ENCODE measurements around the gene PRKX.
"Not testable (repeated sequence)": the region's sequence is repeated elsewhere in the genome, so short reads cannot be mapped to it uniquely, and the experiment has no call there.

The PRKX gene

GRCh38 chrX:3735891-3736290 is 22.4 kb upstream of the PRKX start:
- H3K4me1 ChIP-seq (ENCODE audit: control insufficient read depth, insufficient read depth, low read length); H3K27ac ChIP-seq (ENCODE audit: extremely low read depth, low read depth, low read length); H3K36me3 ChIP-seq (ENCODE audit: control insufficient read depth in 2 of 2, insufficient read depth in 1 of 2, low read length in 2 of 2); POLR2A ChIA-PET; CTCF ChIA-PET; H3K9me3 ChIP-seq (ENCODE audit: control insufficient read depth, insufficient read depth, low read depth, low read length); H3K4me3 ChIP-seq (ENCODE audit: low read depth, low read length): not testable (repeated sequence)

DNA sequence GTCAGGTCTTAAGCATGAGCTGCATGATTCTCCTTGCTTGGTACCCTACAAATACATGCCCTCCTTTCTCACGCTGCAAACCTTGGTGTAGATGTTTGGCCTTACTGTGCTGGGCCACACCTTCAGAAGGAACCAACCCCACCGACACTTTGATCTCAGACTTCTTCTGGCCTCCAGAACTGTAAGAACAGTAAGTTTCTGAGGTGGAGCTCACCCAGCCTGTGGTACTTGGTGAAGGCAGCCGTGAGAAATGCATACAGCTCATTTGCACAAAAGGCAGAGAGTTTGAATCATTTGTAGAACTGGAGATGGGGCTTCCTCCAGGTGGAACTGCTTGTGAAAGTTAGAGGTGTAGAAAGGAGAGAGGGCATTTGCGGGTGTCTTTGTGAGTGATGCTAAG is 21.0 kb upstream of the PRKX start:
- H3K4me1 ChIP-seq (ENCODE audit: control insufficient read depth, insufficient read depth, low read length); POLR2A ChIA-PET; H3K36me3 ChIP-seq (ENCODE audit: control insufficient read depth in 2 of 2, insufficient read depth in 1 of 2, low read length in 2 of 2); H3K4me3 ChIP-seq (ENCODE audit: low read depth, low read length); H3K27ac ChIP-seq (ENCODE audit: extremely low read depth, low read depth, low read length); H3K9me3 ChIP-seq (ENCODE audit: control insufficient read depth, insufficient read depth, low read depth, low read length); CTCF ChIA-PET: not testable (repeated sequence)

DNA sequence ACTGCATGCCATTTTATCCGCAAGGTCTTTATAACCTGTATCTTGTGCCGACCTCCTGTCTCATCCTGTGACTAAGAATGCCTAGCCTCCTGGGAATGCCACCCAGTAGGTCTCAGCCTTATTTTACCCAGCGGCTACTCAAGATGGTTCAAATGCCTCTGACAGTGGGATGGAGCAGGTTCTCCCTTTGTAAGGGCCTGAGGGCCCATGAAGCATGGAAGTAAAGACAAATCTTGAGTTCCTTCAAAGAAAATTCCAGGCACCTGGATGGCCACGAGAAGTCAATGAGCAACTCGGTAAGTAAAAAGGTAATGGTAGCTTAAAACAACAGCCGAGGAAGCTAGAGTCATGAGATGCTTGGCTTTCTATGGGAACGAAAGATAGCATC is 19.6 kb upstream of the PRKX start:
- TF ChIP-seq ZNF214 (tag by site-specific recombination; IDR thresholded peaks at IDR 0.05; ENCODE audit: borderline replicate concordance) (no peak), HOXC10 (CRISPR knock-in tag; IDR thresholded peaks at IDR 0.05) (no peak), ZNF530 (tag by site-specific recombination; IDR thresholded peaks at IDR 0.05; ENCODE audit: low read depth) (no peak), ZNF16 (tag by site-specific recombination; IDR thresholded peaks at IDR 0.05; ENCODE audit: low read depth) (no peak), ZNF701 (tag by site-specific recombination; IDR thresholded peaks at IDR 0.05) (no peak), ZNF768 (tag by site-specific recombination; IDR thresholded peaks at IDR 0.05) (no peak), REST (tag by site-specific recombination; IDR thresholded peaks at IDR 0.05) (no peak), PRDM4 (tag by site-specific recombination; IDR thresholded peaks at IDR 0.05) (no peak)
- Histone ChIP-seq H3K4me1 (ENCODE audit: control insufficient read depth, insufficient read depth, low read length) (no peaks in the 10 kb centered on the region), H3K36me3 (ENCODE audit: control insufficient read depth in 2 of 2, insufficient read depth in 1 of 2, low read length in 2 of 2) (no peaks in the 10 kb centered on the region), H3K27ac (ENCODE audit: extremely low read depth, low read depth, low read length) (no peak overlapping the region), H3K4me3 (ENCODE audit: low read depth, low read length) (no peak overlapping the region), H3K9me3 (ENCODE audit: control insufficient read depth, insufficient read depth, low read depth, low read length) (no peaks in the 10 kb centered on the region)
- CTCF ChIA-PET = no interaction called here
- POLR2A ChIA-PET = no interaction called here

- CTCF ChIA-PET; H3K4me3 ChIP-seq (ENCODE audit: low read depth, low read length); H3K4me1 ChIP-seq (ENCODE audit: control insufficient read depth, insufficient read depth, low read length); H3K36me3 ChIP-seq (ENCODE audit: control insufficient read depth in 2 of 2, insufficient read depth in 1 of 2, low read length in 2 of 2); H3K9me3 ChIP-seq (ENCODE audit: control insufficient read depth, insufficient read depth, low read depth, low read length); H3K27ac ChIP-seq (ENCODE audit: extremely low read depth, low read depth, low read length); POLR2A ChIA-PET: not testable (repeated sequence)
These were observed 19.0 kb upstream of the PRKX start for GRCh38 chrX:3732326-3733042.

GRCh38 chrX:3728454-3728853 is 15.0 kb upstream of the PRKX start:
- ChIA-PET CTCF (no interaction called here), POLR2A (no interaction called here)
- H3K36me3 ChIP-seq (ENCODE audit: control insufficient read depth in 2 of 2, insufficient read depth in 1 of 2, low read length in 2 of 2) = no peaks in the 10 kb centered on the region
- no peaks in the 10 kb centered on the region for H3K4me1 ChIP-seq (ENCODE audit: control insufficient read depth, insufficient read depth, low read length)
- no peaks in the 10 kb centered on the region for H3K9me3 ChIP-seq (ENCODE audit: control insufficient read depth, insufficient read depth, low read depth, low read length)
- 0 out of 2 replicates have a peak, but pooled peaks have one; percentile 25 for TF ChIP-seq TRIM28 (IDR thresholded peaks at IDR 0.05; ENCODE audit: borderline replicate concordance, low read length)
- TF ChIP-seq ZNF391 (tag by site-specific recombination; IDR thresholded peaks at IDR 0.05; ENCODE audit: borderline replicate concordance, low read depth) = no peak
- no peak overlapping the region for H3K27ac ChIP-seq (ENCODE audit: extremely low read depth, low read depth, low read length)
- no peak overlapping the region for H3K4me3 ChIP-seq (ENCODE audit: low read depth, low read length)

DNA sequence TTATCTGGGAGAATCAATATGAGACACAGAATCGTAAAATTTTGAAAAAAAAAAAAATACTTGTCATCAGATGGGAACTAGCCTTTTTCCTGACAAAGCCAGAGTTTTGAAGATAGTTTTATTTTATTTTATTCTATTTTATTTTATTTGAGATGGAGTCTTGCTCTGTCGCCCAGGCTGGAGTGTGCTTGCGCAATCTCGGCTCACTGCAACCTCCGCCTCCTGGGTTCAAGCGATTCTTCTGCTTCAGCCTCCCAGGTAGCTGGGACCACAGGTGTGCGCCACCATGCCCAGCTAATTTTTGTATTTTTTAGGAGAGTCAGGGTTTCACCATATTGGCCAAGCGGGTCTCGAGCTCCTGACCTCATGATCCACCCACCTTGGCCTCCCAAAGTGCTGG is 10.0 kb upstream of the PRKX start:
- POLR2A ChIA-PET; CTCF ChIA-PET; H3K4me3 ChIP-seq (ENCODE audit: low read depth, low read length); H3K9me3 ChIP-seq (ENCODE audit: control insufficient read depth, insufficient read depth, low read depth, low read length); H3K4me1 ChIP-seq (ENCODE audit: control insufficient read depth, insufficient read depth, low read length); H3K36me3 ChIP-seq (ENCODE audit: control insufficient read depth in 2 of 2, insufficient read depth in 1 of 2, low read length in 2 of 2); H3K27ac ChIP-seq (ENCODE audit: extremely low read depth, low read depth, low read length): not testable (repeated sequence)
